CD4-positive, alpha-beta T cell treated with Interleukin-12 subunit alpha and Interleukin-12 subunit beta, for 1 hour (primary cell): ENCODE results near the gene SSH2.
"Not testable (repeated sequence)": the region's sequence is repeated elsewhere in the genome, so short reads cannot be mapped to it uniquely, and the experiment has no call there.

Source experiments
- DNase-seq: peaks from one replicate; pipeline ENCODE4 v3.0.0-alpha.2; 2020

SSH2 gene

DNA sequence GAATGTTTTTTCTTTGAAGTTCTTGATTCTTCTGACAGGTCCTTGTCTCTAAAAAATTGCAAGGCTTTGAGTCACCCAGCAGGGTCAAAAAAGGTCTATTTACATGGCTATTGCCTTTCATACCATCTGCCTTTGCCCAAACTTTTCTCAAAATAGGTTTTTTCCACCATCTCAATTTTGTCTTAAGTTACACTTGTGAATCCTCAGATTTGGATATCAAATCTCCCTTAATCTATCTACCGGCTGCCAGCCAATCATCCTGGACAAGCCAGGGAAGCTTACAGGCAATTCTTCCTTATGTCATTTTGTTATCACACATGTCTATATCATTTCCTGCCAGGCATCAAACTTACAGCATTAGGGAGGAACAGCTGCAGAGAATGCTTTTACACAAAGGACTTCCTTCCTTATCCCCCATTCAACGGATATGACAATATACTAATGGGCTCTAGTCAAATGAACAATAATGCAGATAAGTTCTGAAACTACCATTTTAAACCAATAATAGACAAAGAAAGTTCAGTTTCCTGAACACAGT, 203.2 kb downstream of the SSH2 start:
- peak; percentile 50 for DNase-seq

DNA sequence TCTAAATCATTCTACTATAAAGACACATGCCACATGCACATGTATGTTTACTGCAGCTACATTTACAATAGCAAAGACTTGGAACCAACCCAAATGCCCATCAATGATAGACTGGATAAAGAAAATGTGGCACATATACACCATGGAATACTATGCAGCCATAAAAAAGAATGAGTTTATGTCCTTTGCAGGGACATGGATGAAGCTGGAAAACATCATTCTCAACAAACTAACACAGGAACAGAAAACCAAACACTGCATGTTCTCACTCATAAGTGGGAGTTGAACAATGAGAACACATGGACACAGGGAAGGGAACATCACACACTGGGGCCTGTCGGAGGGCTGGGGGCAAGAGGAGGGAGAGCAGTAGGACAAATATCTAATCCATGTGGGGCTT, 204.6 kb downstream of the SSH2 start:
- not testable (repeated sequence) for DNase-seq

DNA sequence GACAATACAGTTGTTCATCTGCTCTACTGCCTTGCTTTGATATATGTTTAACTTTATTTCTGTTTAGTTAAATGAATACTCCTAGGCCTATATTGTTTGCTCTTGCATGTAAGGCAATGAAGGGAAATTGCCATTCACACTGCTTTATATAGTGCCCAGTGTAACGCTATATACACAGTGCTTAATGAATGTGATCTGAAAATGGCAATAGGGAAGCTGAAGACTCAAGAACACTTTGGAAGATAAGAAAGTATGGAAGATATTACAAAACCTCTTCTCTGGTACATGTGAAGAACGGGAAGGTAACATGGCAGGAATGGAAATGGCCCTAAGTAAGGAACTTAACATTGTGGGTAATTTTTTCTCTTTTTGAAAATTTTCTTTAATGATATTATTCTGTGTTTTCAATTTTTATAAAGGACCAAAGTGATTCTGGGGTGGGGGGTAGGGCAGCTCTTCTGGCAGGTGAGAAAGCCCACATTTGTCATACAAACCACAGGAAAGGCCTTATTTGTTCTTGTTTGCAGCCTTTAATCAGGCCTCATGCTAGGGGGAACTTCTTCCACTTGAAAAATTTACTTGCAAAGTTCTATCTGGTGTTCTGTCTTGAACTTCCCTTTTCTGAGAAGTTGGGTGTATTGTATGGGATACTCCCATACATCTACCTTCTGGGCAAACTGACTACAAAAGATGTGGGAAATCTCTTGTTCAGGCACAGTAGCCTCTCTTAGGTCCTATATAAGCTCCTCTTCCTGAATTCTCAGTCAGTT, 206.6 kb downstream of the SSH2 start:
- DNase-seq = peak; percentile 58

DNA sequence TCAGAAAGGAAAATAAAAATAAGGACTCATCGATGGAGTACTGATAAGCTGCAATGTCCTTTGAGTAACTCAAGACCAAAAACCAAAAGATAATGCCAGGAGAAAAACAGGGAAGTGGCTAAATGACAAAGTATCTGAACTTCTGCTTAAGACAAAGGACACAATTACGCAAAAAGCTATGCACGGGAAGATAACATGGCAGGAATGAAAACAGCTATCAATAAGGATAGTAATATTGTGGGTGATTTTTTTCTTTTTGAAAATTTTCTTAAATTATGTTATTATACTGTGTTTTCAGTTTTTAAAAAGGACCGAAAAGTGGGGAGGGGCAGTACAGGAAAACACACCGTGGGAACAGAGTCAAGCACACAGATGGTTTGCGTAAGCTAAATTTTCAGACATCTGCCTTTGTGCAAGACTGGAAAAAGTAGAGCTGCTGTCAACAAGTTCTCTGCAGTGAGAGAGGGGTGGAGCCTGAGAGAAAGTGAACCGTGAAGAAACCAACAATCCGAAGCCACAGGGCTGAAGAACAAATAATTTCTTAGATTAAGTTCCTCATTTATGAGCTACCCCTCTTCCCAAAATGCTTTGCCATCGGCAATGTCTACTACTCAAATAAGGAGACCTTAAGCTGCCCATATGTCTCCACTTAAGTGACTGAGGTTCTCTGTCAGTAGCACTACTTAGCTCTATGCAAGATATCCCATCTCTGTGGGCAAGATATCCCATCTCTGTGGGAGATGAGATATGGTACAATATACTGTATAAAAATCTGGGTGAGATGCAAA, 207.4 kb downstream of the SSH2 start:
- DNase-seq = peak; percentile 68

DNA sequence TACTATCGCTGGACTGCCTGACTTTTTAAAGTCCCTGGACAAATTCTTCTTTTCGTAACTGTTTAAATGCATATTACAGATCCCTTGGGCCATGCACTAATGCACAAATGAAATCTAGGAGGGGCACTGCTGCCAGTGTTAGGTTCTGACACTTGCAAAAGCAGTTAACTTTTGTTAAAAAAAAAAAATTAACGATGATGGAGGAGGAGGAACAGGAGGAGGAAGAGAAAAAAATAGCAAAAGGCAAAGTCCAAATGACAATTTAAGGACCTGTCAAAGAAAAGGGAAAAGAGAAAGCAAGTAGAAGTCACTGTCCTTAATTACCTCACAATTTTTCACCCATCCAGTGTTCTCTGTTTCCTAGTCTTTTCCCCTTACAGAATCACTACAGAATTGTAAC, 209.5 kb downstream of the SSH2 start:
- DNase-seq = no peak

DNA sequence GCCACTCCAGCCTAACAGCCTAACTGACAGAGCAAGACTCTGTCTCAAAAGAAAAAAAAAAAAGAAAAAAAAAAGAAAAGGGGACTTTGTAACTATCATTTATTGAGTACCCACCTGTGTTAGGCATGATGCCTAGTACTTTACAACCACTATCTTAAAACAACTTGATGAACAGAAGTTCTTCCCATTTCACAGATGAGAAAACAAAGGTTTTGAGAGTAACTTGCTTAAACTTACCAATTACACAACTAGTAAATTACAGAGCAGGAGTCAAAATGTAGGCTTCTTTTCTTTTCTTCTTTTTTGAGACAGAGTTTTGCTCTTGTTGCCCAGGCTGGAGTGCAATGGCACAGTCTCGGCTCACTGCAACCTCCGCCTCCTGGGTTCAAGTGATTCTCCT, 210.6 kb downstream of the SSH2 start:
- no peak for DNase-seq

DNA sequence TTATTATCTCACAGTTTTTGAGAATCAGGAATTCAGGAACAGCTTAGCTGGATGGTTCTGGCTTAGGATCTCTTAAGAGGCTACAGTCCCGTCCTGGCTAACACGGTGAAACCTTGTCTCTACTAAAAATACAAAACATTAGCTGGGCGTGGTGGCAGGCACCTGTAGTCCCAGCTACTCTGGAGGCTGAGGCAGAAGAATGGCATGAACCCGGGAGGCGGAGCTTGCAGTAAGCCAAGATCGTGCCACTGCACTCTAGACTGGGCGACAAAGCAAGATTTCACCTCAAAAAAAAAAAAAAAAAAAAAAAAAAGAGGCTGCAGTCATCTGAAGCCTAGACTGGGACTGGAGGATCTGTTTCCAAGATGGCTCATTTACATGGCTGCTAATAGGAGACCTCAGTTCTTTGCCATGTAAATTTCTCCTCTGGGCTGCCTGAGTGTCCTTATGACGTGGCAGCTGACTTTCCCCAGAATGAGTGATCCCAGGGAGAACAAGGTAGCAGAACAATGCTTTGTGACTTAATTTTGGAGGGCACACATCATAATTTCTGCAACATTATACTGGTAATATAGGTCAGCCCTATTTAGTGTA, 211.5 kb downstream of the SSH2 start:
- DNase-seq = no peak

DNA sequence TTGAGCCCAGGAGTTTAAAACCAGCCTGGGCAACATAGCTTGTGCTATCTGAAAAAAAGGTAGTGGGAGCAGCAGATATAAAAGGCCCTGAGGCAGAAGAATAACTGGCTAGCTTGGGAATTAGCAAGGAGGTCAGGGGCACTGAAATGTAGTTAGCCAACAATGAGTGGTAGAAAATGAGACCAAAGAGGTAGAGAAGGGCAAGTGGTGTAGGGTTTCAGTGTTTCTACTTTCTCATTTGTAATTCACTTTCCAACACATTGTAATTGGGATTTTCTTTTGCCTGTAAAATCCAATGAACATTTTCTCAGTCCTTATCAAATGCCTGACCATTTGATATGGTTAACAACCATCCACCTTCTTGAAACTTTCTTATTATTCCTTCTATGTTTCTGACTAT, 212.2 kb downstream of the SSH2 start:
- no peak for DNase-seq

DNA sequence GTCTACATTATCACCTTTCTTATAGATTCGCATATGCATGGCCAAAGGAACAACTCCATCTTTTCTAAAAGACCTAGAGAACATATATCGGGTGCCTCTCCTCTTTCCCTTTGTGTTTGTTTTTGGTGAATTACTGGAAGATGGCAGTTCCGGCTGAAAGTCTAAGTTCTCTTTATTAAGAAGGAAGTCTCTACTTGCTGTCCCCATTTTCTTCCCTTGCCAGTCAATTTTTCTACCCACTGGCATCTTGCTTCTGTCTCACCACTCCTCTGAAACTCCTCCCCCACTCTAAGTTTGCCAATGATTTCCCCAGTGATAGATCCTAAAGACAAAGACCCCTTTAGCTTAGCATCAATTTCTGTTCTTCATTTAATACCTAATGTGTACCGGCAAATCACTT, 213.5 kb downstream of the SSH2 start:
- no peak for DNase-seq

DNA sequence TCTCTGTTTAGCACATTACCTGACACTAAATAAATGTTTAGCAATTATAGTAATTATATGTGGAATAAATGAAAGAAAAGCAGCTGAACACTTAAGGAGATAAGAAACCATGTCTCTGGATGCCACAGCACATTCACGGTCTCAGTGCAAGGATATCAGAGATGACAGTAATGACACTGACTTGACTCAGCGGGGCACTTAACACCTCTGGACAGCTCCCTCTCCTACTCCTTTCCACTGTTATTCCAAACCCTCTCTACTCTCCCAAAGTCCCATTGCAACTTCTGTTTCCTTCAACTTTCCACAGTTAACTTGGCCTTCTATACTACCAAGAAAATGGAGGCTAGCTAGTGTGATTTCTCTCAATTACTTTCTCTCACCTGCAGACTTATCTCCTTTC, 214.3 kb downstream of the SSH2 start:
- no peak for DNase-seq

DNA sequence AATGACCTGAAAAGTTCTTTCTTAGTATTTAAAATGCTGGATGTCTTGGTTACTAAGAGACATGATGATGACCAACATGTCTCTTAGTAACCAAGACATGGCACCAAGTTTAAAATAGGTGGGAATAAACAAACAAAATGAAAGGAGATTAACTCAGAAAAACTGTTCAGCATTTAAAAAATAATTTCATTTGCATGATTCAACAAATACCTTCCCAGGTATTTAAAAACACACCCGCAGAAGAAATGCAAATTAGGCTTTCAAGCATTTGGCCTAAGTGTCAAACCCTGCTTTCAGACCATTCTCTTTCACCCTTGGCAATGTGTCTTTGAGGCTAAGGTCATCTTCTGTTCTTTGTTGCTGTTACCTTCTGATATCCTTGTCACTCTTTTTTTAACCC, 215.9 kb downstream of the SSH2 start:
- DNase-seq = no peak

DNA sequence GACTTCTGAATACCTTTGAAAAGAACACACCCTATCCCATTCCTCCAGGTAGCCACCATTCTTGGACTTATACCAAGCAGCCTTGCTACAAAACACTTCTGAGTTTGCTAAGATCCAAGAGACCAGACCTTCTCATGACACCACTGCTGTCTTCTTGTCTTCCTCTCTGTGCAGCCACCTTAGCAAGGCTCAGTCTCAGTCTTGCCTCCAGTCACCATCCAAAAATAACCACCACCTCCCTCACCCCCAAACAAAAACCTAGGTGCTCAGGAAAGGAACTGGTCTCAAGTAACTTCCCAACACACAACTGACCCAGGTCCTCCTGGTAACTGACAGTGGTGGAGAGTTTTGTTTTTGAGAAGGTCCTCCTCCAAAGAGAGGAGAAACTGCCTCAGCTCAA, 216.4 kb downstream of the SSH2 start:
- DNase-seq = no peak

DNA sequence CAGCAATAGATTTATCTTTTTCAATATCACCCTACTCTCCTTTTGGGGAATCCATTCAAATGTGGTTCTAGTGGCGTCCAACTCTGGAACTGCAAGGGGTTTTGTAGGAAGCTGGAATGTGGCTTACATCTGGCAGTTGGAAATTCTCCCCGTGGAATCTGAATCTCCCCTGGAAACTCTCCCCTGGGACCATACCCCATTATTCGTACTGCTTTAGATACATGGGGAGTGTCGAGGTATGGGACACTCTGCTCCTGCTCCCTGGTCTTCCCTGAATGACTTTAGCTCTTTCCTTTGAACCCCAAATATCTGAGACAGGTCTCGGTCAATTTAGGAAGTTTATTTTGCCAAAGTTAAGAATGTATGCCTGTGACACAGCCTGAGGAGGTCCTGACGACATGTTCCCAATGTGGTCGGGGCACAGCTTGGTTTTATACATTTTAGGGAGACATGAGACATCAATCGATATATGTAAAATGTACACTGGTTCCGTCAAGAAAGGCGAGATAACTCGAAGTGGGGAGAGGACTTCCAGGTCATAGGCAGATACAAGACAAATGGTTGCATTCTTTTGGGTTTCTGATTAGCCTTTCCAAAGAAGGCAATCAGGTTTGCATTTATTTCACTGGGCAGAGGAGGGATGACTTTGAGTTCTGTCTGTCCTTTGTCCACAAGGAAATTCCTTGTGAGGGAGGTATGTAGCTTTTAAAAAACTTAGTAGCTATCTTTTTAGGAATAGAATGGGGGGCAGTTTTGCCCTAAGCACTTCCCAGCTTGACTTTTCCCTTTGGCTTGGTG, 218.2 kb downstream of the SSH2 start:
- DNase-seq = no peak

DNA sequence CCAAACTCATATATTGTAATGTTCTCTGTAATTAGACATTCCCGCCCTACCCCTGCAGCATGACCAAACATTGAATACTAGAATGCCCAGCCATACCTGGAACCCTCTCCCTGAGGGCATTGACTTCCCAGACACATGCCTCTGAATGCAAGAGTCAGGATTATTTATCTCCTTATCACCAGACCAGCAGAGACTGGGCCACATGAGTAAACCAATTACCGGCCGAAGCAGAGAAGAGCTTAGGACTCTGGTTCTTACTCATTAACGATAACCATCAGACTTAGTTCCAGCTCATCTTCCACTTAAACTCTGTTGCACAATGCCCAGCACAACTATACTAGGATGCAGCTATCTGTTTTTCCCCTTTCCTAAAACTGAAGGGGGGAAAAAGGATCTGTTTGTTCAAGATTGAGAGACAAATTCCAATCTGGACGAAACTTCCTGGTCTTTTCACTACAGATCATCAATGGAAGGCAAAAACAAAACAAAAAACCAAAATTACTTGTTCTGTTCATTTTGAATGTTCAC, 219.1 kb downstream of the SSH2 start:
- DNase-seq = no peak

DNA sequence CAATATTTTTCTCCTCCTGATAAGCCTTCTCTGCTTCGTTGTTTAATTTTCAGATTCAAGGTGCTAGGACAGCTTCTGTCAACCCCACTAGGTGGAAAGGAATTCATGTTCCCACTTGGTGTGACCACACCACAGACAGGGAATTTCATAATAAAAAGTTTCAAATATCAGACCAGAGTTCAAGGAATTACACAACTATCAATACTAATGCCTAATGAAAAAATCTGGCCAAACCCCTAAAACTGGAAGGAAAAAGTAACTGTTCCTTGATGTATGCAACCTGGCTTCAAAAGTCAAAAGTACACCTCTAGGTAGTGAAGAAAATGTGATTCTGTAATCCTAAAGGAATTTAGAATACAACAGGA, 219.5 kb downstream of the SSH2 start:
- no peak for DNase-seq

DNA sequence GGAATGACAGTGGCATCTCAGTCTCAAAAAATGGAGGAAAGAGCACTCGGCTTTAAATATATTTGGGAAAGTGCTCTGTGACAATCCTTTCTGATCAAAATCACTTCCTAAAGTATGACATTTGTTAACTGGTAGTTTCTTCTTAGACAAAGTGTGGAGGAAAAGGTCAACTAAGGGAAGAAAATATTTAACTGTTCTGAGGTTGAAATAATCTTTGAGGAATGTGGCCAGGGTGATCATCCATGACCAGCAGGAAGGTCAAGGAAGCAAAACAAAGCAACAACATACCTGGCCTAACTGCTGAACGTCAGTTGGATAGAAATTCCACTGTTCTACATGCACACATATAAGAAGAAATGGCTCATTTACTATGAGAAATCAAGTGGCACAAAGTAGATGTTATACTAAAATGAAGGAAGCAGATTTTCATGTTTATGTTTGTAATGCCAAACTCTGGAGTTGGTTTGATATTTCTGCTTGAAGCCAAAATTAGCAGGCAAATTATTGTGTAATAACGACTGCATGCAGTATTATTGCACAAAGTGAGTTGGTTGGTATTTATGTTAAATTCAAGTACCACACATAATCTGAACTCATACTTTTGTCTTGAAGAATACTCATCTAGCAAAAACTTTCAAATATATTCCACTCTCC, 220.0 kb downstream of the SSH2 start:
- no peak for DNase-seq

DNA sequence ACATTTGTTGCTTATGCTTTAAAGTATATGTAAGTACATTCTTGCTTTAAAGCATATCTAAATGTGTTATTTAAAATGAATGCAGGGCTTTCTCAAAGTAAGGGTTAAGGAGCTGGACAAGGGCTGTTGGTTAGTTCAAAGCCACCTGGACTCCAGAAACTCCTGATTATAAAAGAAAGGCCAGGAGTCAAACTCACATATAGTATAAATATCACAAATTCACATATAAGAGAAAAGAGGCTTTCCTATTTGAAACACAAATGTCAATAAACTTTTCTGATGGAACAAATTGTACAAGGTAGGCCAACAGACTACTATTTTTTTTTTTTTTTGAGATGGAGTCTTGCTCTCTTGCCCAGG, 222.8 kb downstream of the SSH2 start:
- no peak for DNase-seq

DNA sequence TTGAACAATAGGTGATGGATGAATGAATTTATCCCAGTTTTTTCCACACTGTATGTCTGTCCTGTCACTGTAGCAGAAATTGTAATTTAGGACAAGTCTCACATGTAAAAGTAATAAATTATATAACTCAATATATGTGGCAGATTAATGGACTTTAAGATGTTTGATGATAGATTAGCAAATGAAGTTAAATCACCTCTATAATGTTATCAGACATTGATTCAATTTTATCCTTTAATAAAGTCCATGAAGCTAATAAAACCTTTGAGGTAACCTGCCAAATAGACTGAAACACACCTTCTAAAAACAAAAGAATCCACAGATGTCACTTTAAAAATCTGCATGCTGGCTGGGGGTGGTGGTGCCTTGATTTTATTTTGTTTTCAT, 224.0 kb downstream of the SSH2 start:
- DNase-seq = no peak

DNA sequence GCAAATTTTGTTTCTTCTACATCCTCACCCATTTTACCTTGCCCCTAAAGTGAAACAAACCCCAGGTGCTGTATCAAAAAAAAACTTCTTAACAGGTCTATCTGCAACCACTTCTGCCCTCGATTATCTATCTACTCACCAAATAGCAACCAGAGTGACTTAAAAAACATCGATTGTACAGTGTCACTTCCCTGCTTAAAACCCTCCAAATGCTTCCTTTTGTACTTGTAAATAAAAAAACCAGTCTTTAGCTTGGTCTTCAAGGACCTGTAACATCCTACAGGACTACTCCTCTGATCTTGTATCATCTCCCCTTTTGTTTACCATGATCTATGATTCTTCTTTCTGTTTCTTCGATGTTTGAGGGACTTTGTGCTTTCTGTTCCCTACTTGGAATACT, 224.6 kb downstream of the SSH2 start:
- peak; percentile 51 for DNase-seq

DNA sequence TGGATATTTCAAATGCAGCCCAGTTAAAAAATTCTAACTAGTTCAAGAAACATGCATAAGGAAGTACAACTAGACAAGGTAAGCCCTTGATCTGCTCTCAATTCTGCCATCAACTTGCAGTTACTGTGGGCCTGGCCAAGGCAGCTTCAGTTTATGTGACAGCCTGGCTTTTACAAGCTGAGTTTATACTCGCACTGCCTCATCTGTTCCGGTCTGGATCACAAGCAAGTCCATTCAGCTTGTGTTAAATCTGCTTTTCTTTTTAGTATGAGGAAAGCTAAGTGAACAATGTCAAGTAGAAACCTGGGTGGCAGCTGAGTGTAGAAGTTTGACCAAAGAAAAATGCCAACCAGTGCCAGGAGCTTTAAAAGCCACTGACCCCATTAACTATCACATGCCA, 230.7 kb downstream of the SSH2 start:
- DNase-seq = no peak

DNA sequence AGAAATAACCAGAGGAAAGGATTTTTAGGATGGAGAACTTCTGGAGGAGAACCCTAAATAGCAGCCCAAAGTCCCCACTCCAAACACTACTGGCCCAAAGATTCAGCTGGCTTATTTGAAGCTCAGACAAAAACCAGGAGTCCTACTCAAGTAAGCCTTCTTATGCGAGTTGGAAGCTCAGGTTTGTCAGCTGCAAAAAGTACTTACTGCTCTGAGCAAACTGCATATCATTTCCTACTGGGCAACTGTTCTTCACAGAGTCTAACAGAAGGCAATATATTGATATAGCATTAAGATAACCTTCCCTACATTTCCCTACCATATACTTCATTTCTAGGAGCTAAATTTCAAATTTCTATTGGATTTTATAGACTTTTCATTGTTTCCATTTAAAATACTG, 231.2 kb downstream of the SSH2 start:
- no peak for DNase-seq

DNA sequence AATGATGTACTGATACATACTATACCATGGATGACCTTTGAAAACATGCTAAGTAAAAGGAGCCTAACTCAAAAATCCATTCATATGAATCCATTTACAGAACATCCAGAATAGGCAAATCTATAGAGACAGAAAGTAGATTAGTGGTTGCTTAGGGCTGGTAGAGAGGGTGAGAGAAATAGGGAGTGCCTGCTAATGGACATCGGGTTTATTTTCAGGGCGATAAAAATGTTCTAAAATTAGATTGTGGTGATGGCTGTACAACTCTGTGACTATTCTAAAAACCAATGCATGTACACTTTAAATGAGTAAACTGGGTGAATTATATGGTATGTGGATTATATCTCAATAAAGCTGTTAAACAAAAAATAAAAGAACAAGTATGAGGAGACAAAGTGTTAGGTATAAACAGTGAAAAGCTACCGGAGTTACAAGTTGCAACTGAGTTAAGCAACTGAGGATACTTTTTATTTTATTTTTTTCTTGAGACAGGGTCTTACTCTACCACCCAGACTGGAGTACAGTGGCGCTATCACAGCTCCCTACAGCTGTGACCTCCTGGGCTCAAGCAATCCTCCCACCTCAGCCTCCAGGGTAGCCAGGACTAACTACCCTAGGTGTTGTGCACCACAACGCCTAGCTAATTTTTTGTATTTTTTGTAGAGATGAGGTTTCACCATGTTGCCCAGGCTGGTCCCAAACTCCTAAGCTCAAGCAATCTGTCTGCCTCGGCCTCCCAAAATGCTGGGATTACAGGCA, 231.8 kb downstream of the SSH2 start:
- DNase-seq = no peak
